T-helper 17 cell (primary cell): Measurements from ENCODE around the gene VGF. TPM values are rescaled to one million over a fixed set of nuclear protein-coding genes. Genes with fewer than 3 reads are reported as not detected.
"Not testable (repeated sequence)": the region's sequence is repeated elsewhere in the genome, so short reads cannot be mapped to it uniquely, and the experiment has no call there.

Source experiments
- ATAC-seq: fragments of 150-1000 bp; cut with Tn5 transposase; 2 replicates; pipeline ENCODE4 v1.10.0; 2021; ENCODE audit warnings: mild to moderate bottlenecking, moderate library complexity
- DNase-seq, 3 donors: peaks; one replicate each; pipeline versions ENCODE4 v3.0.0 to v3.0.0-alpha.2; 2020 to 2021
- H3K9me3 ChIP-seq: one replicate; pipeline ENCODE4 v1.7.0; 2013; ENCODE audit warnings: low read length, mild to moderate bottlenecking; ENCODE audit not compliant: control insufficient read depth, poor library complexity, severe bottlenecking
- H3K27ac Mint-ChIP-seq: one replicate; pipeline ENCODE4 v1.8.0; 2022; ENCODE audit warnings: mild to moderate bottlenecking, moderate library complexity, mixed read lengths
- H3K27me3 Mint-ChIP-seq: one replicate; pipeline ENCODE4 v1.8.0; 2022; ENCODE audit warnings: mixed read lengths
- H3K36me3 Mint-ChIP-seq: one replicate; pipeline ENCODE4 v1.8.0; 2022; ENCODE audit warnings: low read depth, mixed read lengths
- H3K4me1 Mint-ChIP-seq: one replicate; pipeline ENCODE4 v1.8.0; 2022; ENCODE audit warnings: mild to moderate bottlenecking, mixed read lengths
- H3K4me3 Mint-ChIP-seq: one replicate; pipeline ENCODE4 v1.8.0; 2022; ENCODE audit warnings: mild to moderate bottlenecking, moderate library complexity, mixed read lengths
- total RNA-seq, 4 donors: library from RNA in 2 of 4; stranded (reverse) in 2 of 4; gene quantifications; one replicate each; pipeline ENCODE4 v1.2.3 and lab custom pipeline; 2022 to 2026

The VGF gene
- total RNA-seq (not detected), total RNA-seq (lab: John Stamatoyannopoulos, UW) (0 to 0.15 reads per million in 2 donors)

DNA sequence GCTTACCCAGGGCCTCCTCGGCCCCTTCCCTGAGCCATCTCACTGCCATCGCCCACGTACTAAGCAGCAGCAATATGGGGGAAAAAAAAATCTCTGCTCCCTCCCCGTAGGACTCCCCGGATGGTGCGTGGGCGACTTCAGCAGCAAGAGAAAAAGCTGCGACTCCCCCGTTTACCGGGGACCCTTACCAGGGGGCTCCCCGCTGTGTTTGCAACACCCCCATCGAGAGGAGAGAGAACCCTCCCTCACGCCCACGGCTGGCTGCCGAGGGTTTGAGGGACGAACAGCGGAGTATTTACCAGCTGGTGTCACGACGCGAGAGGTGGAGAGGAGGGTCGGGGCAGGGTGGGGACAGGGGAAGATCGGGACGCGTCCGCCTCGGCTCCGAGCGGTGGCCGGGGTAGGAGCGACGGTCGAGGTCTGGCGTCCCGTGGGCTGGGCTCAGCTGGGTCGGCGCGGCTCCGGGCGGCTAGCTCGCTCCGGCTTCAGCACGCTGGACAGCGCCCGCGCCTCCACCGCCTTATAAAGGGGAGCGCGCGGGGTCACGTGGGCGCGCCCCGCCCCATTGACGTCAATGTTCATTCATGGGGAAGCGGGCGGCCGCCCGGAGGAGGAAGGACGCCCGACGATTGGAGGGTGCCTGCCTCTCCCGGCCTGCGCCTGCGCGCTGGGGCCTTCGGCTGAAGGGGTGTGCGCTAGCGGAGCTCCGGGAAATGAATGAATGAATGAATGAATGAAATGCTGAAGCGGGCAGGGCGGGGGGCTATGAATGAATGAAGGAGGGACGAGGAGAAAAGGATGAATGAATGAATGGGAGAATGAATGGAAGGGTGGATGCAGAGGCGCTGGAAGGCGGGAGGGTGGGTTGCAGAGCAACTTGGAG is at the start of gene VGF:
Gene VGF, minus strand, starts transcription at position 495 of the 883 bp plus-strand sequence. CDS start 726 bp downstream, outside the sequence.
- H3K4me1 Mint-ChIP-seq: peaks cover 42% of the 10 kb centered on the region
- DNase-seq (peak; percentile 85 to 93 (median 90)), ATAC-seq (peak; percentile 91)
- H3K9me3 ChIP-seq: no peaks in the 10 kb centered on the region
- peaks cover 16% of the 10 kb centered on the region for H3K36me3 Mint-ChIP-seq
- peaks cover 54% of the 10 kb centered on the region for H3K27me3 Mint-ChIP-seq
- H3K4me3 Mint-ChIP-seq: peak within 1 kb of the TSS; percentile 75
- peak within 1 kb of the TSS; percentile 84 for H3K27ac Mint-ChIP-seq

DNA sequence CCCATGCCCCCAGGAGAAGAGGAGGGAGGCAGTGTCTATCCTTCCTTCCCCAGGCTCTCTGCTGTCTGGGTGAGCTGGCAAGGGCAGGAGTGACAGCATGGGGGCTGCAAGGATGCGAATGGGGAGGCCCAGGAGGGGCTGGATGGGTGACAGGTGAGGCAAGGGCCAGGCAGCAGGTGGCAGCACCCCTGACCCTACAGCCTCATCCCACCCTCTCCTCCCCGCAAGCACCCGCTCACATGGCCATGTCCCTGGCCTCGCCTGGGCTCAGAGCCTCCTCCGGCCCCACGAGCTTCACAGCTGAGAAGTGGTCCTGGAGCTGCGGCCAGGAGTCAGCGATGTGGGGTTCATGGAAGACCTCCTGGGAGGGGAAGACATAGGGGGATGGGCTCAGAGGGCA is 46.6 kb upstream of the VGF start:
- peaks cover 3% of the 10 kb centered on the region for H3K36me3 Mint-ChIP-seq
- H3K4me1 Mint-ChIP-seq: peaks cover 14% of the 10 kb centered on the region
- no peaks in the 10 kb centered on the region for H3K27me3 Mint-ChIP-seq
- ATAC-seq: no peak
- no peak for DNase-seq
- H3K27ac Mint-ChIP-seq: no peak overlapping the region
- no peak overlapping the region for H3K4me3 Mint-ChIP-seq
- no peaks in the 10 kb centered on the region for H3K9me3 ChIP-seq

DNA sequence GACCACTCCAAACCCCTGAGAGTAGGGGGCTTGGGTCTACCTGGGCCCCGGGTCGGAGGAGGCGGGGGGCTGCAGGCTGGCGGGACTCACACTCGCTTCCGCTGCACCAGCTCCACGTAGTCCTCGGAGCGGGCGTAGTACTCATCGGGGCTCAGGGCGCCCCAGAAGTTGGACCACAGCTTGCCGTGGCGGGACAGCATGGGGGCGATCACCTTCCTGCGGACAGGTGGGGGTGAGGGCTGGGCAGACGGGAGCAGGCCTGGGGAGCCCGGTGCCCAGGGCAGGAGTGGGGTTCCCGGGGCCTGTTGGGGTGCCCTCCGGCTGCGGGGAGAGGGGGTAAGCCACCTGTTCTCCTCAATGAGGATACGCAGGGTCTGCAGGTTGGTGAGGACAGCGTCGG is 46.1 kb upstream of the VGF start:
- H3K27me3 Mint-ChIP-seq: no peaks in the 10 kb centered on the region
- H3K4me3 Mint-ChIP-seq: no peak overlapping the region
- DNase-seq (no peak), ATAC-seq (no peak)
- peaks cover 10% of the 10 kb centered on the region for H3K4me1 Mint-ChIP-seq
- H3K9me3 ChIP-seq: no peaks in the 10 kb centered on the region
- H3K36me3 Mint-ChIP-seq: peaks cover 3% of the 10 kb centered on the region
- H3K27ac Mint-ChIP-seq: no peak overlapping the region

DNA sequence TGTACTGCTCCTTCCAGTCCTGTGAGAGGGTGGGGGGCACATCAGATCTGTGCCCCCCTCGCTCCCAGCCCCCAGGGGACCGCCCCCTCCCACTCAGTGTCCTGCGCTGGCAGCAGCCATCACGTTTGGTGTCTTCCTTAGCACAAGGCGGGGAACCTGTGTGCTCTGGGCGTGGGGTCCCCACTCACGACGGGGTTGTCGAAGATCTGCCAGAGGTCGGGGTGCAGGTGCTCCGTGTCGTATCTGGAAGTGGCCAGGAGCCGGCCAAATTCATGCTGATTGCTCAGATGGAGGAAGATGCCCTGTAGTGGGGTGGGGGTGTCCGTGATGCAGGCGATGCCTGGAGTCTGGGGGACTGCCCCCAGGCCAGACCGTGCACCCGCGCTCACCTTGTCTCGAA is 44.8 kb upstream of the VGF start:
- H3K4me1 Mint-ChIP-seq: peaks cover 3% of the 10 kb centered on the region
- no peak overlapping the region for H3K27ac Mint-ChIP-seq
- H3K27me3 Mint-ChIP-seq: no peaks in the 10 kb centered on the region
- no peaks in the 10 kb centered on the region for H3K9me3 ChIP-seq
- no peak overlapping the region for H3K4me3 Mint-ChIP-seq
- H3K36me3 Mint-ChIP-seq: peaks cover 6% of the 10 kb centered on the region
- DNase-seq (no peak), ATAC-seq (no peak)

DNA sequence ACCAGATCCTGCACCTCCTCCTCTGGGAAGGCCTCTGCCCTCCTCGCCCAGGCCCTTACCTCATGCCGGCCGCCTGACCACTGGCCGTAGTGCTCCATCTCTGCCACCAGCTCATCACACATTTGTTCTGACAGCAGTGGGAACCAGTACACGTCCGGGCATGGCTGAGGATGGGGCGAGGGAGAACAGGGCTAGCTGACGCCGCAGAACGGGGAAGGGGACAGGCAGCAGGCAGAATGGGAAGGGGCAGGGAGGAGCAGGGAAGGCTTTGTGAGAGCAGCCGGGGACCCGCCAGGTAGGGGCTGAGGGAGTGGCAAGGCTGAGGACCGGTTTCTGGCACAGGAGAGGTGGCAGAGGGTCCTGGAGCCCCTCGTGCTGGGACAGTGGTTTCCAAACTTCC is 43.4 kb upstream of the VGF start:
- H3K36me3 Mint-ChIP-seq: peaks cover 7% of the 10 kb centered on the region
- ATAC-seq (no peak), DNase-seq (no peak)
- H3K9me3 ChIP-seq: no peaks in the 10 kb centered on the region
- no peak overlapping the region for H3K4me3 Mint-ChIP-seq
- H3K27ac Mint-ChIP-seq: no peak overlapping the region
- H3K4me1 Mint-ChIP-seq: peaks cover 4% of the 10 kb centered on the region
- no peaks in the 10 kb centered on the region for H3K27me3 Mint-ChIP-seq

DNA sequence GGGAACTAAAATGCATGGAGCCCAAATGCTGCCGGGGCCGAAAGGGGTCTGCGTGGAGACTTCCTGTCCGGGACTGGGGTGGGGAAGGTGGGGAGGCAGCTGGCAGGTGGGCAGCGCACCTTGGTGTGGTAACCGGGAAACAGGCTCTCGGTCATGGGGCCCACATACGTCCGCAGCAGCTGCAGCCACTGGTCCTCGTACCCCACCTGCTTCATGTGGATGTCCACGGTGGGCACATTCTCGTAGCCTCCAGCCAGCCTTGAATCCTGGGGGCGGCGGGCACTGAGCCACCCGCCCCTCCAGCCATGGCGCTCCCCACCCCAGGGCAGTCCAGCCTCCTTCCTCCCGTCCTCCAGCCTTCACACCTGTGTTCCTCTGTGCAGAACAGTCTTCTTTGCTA is 42.1 kb upstream of the VGF start:
- Mint-ChIP-seq H3K27me3 (peaks cover 7% of the 10 kb centered on the region), H3K27ac (no peak overlapping the region), H3K36me3 (peaks cover 8% of the 10 kb centered on the region), H3K4me3 (no peak overlapping the region), H3K4me1 (peaks cover 8% of the 10 kb centered on the region)
- ATAC-seq: no peak
- DNase-seq: no peak
- no peaks in the 10 kb centered on the region for H3K9me3 ChIP-seq

DNA sequence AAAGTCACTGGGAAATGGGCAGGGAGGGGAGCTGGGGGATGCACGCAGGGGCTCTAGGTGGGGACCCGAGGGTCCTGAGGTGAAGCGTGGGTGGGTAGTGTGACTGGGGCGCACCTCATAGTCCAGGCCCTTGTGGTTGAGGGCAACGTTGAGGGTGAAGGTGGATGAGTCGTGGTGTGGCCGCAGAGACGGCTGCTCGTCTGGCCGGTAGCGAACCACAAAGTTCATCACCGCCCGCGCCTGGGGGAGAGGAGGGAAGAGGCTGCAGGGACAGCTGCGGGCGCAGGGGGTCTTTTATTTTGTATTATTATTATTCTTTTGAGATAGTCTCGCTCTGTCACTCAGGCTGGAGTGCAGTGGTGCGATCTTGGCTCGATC is 41.3 kb upstream of the VGF start:
- no peak overlapping the region for H3K4me3 Mint-ChIP-seq
- H3K4me1 Mint-ChIP-seq: peaks cover 8% of the 10 kb centered on the region
- H3K9me3 ChIP-seq: no peaks in the 10 kb centered on the region
- H3K27me3 Mint-ChIP-seq: peaks cover 9% of the 10 kb centered on the region
- DNase-seq (no peak), ATAC-seq (no peak)
- H3K36me3 Mint-ChIP-seq: peaks cover 8% of the 10 kb centered on the region
- H3K27ac Mint-ChIP-seq: no peak overlapping the region

DNA sequence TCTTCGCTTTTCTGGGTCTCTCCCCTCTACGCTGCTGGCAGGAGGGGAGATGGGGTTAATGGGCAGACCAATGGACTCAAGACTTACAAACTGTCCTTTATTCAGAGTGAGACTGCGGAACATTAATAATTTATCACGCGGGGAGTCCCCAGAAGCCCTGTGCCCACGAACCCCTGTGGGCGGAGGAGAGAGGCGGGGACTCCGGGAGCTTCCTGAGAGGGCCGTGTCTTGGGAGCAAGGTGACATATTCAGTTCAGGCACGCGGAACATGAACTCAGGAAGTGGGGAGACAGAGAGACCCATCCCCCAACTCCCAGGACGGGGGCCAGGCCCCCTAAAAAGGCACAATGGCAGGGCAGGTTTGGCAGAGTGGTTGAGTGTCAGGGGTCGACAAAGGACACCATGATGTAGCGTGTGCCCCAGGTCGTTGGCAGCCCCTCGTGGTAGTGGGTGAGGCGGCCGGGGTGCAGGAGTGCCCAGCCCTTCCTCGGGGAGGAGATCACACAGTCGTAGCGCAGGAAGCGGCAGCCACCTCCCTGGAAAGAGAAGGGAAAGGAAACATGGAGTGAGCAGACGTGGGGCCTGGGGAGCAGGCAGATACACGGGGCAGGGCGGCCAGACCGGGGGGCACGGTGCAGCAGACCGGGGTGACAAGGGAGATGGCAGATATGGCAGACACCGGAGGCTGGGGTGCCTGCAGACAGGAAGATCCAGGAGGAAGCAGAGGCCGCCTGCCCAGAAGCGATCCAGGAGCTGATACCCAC is 40.7 kb upstream of the VGF start:
- H3K9me3 ChIP-seq: no peaks in the 10 kb centered on the region
- DNase-seq (no peak), ATAC-seq (no peak)
- H3K4me3 Mint-ChIP-seq: no peak overlapping the region
- H3K27me3 Mint-ChIP-seq: peaks cover 15% of the 10 kb centered on the region
- H3K27ac Mint-ChIP-seq: no peak overlapping the region
- peaks cover 10% of the 10 kb centered on the region for H3K4me1 Mint-ChIP-seq
- H3K36me3 Mint-ChIP-seq: peaks cover 8% of the 10 kb centered on the region

DNA sequence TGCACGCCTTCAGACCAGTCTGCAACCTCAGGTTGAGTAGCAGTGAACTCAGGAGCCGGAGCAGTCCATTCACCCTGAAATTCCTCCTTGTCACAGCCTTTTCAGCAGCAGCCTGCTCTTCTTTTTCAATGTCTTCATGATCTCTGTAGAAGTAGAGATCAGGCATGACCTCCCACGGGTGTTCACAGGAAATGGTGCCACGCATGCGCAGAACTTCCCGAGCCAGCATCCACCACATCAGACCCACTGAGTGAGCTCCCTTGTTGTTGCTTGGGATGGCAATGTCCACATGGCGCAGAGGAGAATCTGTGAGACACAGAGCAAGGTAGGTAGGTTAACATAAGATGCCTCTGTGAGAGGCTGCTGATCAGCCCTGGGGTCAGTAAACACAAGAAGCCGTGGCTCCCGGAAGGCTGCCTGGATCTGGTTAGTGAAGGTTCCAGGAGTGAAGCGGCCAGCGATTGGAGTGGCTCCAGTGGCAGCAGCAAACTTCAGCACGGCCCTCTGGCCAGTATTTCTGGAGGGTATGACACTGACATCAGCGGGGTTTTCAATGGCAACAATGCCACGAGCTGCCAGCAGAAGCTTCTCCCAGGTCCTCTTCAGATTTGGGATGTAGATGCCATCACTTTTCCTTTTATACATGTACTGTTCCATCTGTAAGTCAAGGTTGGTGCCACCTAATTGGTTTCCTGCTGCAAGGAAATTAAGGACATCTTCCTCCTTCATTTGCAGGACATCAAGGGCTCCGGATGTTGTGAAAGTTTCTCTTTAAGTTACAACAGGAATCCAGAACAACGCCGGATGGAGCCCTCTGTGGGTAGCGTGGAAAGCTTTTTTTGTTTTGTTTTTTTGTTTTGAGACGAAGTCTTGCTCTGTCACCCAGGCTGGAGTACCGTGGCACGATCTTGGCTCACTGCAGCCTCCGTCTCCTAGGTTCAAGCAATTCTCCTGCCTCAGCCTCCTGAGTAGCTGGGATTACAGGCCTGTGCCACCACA is 38.7 kb upstream of the VGF start:
- DNase-seq, H3K9me3 ChIP-seq: not testable (repeated sequence)
- peak overlapping the region; percentile 54 for H3K27ac Mint-ChIP-seq
- H3K4me3 Mint-ChIP-seq: peak overlapping the region; percentile 66
- H3K36me3 Mint-ChIP-seq: peaks cover 10% of the 10 kb centered on the region
- H3K4me1 Mint-ChIP-seq: peaks cover 11% of the 10 kb centered on the region
- ATAC-seq: peak; percentile 48
- peaks cover 26% of the 10 kb centered on the region for H3K27me3 Mint-ChIP-seq

DNA sequence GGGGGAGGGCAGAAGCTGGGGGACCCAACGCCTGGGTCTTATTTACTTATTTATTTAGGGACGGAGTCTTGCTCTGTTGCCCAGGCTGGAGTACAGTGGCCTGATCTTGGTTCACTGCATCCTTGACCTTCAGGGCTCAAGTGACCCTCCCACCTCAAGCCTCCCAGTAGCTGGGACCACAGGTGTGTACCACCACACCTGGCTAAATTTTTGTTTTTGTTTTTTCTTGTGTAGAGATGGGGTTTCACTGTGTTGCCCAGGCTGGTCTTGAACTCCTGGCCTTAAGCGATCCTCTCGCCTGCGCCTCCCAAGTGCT is 37.2 kb upstream of the VGF start:
- no peak overlapping the region for H3K4me3 Mint-ChIP-seq
- H3K27me3 Mint-ChIP-seq: peaks cover 26% of the 10 kb centered on the region
- H3K9me3 ChIP-seq: no peaks in the 10 kb centered on the region
- H3K27ac Mint-ChIP-seq: no peak overlapping the region
- DNase-seq (no peak), ATAC-seq (no peak)
- H3K36me3 Mint-ChIP-seq: peaks cover 7% of the 10 kb centered on the region
- H3K4me1 Mint-ChIP-seq: peaks cover 9% of the 10 kb centered on the region

DNA sequence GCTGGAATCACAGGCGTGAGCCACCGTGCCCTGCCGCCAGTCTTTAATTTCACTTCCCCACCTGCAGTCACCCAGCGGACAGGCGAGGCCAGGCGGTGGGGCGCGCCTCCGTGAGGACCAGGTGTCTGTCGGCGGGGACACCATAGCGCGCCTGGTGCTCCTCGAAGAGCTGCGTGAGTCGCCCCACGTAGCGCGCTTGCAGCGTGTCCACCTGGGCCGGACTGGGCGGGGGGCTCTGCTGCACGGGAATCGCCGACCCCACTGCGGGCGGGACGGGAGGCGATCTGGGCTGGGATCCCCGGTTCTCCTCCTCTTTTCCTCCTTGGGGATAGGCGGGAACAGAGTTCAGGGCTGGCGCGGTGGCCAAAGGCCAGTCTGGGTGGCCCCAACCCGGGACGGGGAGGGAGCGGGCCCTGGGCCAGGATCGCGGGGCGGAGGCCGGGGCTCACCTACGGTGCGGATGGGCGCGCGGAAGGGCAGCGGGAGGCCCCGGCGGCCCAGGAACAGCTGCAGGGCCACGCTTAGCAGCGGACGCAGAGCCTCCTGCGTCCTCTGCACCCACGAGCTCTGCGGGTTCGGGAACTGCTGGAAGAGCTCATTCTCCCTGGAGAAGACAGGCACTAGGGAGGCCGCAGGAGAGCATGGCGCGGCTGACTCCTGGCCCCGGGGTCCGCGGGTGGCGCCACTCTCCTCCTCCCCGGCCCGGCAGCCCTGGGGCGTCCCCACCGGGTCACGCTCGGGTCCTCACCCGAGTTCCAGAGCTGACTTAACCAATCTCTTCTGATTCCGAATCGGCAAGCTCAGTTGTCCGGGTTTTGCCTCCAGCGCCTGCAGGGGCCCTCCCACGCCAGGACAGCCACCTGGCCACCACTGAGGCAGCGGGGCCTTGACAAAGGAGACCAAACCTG is 36.6 kb upstream of the VGF start:
- Mint-ChIP-seq H3K27me3 (peaks cover 26% of the 10 kb centered on the region), H3K4me1 (peaks cover 9% of the 10 kb centered on the region), H3K27ac (no peak overlapping the region), H3K36me3 (peaks cover 7% of the 10 kb centered on the region), H3K4me3 (peak overlapping the region; percentile 5)
- ATAC-seq (peak; percentile 32), DNase-seq (no peak)
- H3K9me3 ChIP-seq: no peaks in the 10 kb centered on the region
